ENCODE data around the gene CDIPT.
A peak's percentile ranks its signal among the peaks of the same experiment; 100 is the strongest.

Gene CDIPT

GRCh38 chr16:29811170-29811895, 51.7 kb downstream of the CDIPT start:
- DNase-seq (ENCODE audit: low read depth) = peak; percentile 80
- no peak for TF ChIP-seq CTCF (IDR thresholded peaks at IDR 0.05; ENCODE audit: low read depth, low read length, missing control alignments)
- H3K4me3 ChIP-seq (ENCODE audit: low read depth, low read length) = peak overlapping the region; percentile 54

- H3K4me3 ChIP-seq (ENCODE audit: low read depth, low read length) = peak overlapping the region; percentile 54; the same call in 1 of the 2 replicates
- no peak for DNase-seq (ENCODE audit: low read depth)
- no peak for TF ChIP-seq CTCF (IDR thresholded peaks at IDR 0.05; ENCODE audit: low read depth, low read length, missing control alignments)
These were observed 52.3 kb downstream of the CDIPT start for GRCh38 chr16:29810699-29811169.

GRCh38 chr16:29809850-29810698, 53.0 kb downstream of the CDIPT start:
- TF ChIP-seq CTCF (IDR thresholded peaks at IDR 0.05; ENCODE audit: low read depth, low read length, missing control alignments) = no peak
- peak overlapping the region; percentile 30 for H3K4me3 ChIP-seq (ENCODE audit: low read depth, low read length)
- no peak for DNase-seq (ENCODE audit: low read depth)

GRCh38 chr16:29809031-29809747, 53.8 kb downstream of the CDIPT start:
- TF ChIP-seq CTCF (IDR thresholded peaks at IDR 0.05; ENCODE audit: low read depth, low read length, missing control alignments) = no peak
- DNase-seq (ENCODE audit: low read depth) = no peak
- peak overlapping the region; percentile 89 for H3K4me3 ChIP-seq (ENCODE audit: low read depth, low read length)
